Gastrocnemius medialis (tissue), 4 donors: ENCODE results near the gene UPK3BL1. TPM values are rescaled to one million over a fixed set of nuclear protein-coding genes. Genes with fewer than 3 reads are reported as not detected.
"Not testable (repeated sequence)": the region's sequence is repeated elsewhere in the genome, so short reads cannot be mapped to it uniquely, and the experiment has no call there.

Experiments used
- ATAC-seq, 2 donors: fragments of 150-250 bp; one replicate each; pipeline ENCODE4 v1.9.1; 2016
- DNase-seq, 2 donors: peaks; one replicate each; pipeline ENCODE4 v3.0.0-alpha.2; 2019
- H3K27ac ChIP-seq, 4 donors: fragments of 200-600 bp; sonication (generic); 1 replicate in 1 of 4; 2 replicates in 3 of 4; pipeline ENCODE4 v1.5.1; 2016 to 2018; ENCODE audit warnings: mild to moderate bottlenecking in 2 of 4, moderate library complexity in 1 of 4
- H3K27me3 ChIP-seq, 3 donors: fragments of 200-600 bp; sonication (generic) in 2 of 3; 1 replicate in 1 of 3; 2 replicates in 2 of 3; pipeline versions ENCODE4 v1.5.1 to v1.6.0; 2016 to 2019; ENCODE audit warnings: mild to moderate bottlenecking in 1 of 3, moderate library complexity in 1 of 3
- H3K36me3 ChIP-seq, 2 donors: fragments of 200-600 bp; sonication (generic) in 1 of 2; one replicate each; pipeline ENCODE4 v1.5.1; 2017 to 2018
- H3K4me1 ChIP-seq, 2 donors: fragments of 200-600 bp; sonication (generic) in 1 of 2; one replicate each; pipeline ENCODE4 v1.5.1; 2016 to 2017; ENCODE audit warnings: mild to moderate bottlenecking in 2 of 2
- H3K4me3 ChIP-seq, 4 donors: fragments of 200-600 bp; sonication (generic) in 3 of 4; 1 replicate in 1 of 4; 2 replicates in 3 of 4; pipeline ENCODE4 v1.5.1; 2016 to 2019; ENCODE audit warnings: mild to moderate bottlenecking in 2 of 4
- H3K9me3 ChIP-seq, 3 donors: fragments of 200-600 bp; sonication (generic) in 2 of 3; 1 replicate in 1 of 3; 2 replicates in 2 of 3; pipeline ENCODE4 v1.5.1; 2016 to 2019
- in situ Hi-C, 4 donors: fragments of 200-750 bp; cut with MboI; loops; one replicate each; pipeline versions ENCODE4 v1.15.0 to v1.8.0; 2017; ENCODE audit warnings: low sequenced_read_pairs in 4 of 4
- intact Hi-C: fragments of 100-400 bp; cut with DNase I; formaldehyde crosslinking; loops from one replicate; pipeline ENCODE4 v1.15.1; 2023; ENCODE audit warnings: low total_unique reads
- total RNA-seq, 4 donors: library from RNA; depleted of rRNA; stranded (reverse); fragments of >200 nt; gene quantifications; one replicate each; pipeline versions ENCODE4 v1.1.0 to v1.2.3, GENCODE V29; 2016

UPK3BL1 gene
- total RNA-seq, 4 donors from 2014 or later = 6.1 to 18.7 (median 15.1) TPM

DNA sequence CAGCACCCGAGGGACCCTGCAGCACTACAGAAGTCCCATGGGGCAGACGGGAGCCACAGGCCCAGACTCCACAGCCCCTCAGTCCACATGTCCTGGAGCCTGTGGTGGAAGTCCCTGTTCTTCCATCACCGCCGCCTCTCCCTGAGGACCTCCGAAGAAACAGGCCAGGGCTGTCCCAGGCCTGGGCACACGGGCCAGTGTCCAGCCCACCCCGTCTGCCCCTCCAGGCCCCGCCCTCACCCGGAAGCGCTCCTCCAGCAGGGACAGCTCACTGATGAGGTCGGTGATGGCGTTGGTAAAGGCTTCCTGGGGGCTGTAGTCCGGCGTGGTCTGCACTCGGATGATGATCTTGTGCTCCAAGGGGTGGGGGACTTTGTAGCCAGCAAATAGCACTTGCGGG is 24.3 kb upstream of the UPK3BL1 start:
- intact Hi-C loops, ATAC-seq, H3K9me3 ChIP-seq, H3K4me1 ChIP-seq, H3K27me3 ChIP-seq, H3K36me3 ChIP-seq, DNase-seq, in situ Hi-C loops, H3K4me3 ChIP-seq, H3K27ac ChIP-seq: not testable (repeated sequence)

DNA sequence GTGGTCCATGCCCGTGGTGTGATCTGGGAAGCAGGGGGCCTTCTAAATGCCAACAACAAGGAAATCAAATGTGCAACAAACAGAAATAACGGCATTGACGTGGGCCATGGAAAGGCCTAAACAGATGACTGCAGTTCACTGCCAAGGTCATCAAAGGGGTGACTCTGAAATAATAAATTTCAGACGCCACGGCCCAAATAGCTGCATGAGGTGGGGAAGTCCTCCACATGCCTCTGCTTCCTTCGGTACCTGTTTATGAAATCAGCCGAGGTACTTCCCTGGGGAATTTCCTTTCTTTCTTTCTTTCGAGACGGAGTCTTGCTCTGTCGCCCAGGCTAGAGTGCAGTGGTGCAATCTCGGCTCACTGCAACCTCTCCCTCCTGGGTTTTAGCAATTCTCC is 22.2 kb upstream of the UPK3BL1 start:
- H3K9me3 ChIP-seq, H3K4me3 ChIP-seq, DNase-seq, in situ Hi-C loops, H3K27me3 ChIP-seq, H3K36me3 ChIP-seq, H3K4me1 ChIP-seq, intact Hi-C loops, ATAC-seq, H3K27ac ChIP-seq: not testable (repeated sequence)

DNA sequence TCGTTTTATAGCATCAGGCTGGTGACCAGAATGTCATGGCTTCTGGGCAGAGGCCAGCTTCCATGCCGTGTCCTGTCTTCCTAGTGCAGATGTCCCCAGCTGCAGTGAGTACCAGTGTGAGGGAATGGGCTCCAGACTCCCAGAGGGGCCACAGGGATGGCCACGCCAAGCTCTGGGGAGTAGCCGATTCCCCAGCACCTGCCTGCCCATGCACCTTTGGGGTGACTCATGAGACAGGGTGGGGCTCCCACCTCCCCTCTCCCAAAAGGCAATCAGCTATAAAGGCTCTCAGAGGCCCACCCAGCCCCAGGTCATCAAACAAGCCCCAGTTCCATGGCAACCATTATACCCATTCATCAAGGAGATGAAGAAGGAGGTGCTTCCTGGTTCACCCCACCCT is 7.3 kb upstream of the UPK3BL1 start, which contains the start of gene SPDYE2B:
Gene SPDYE2B (plus strand): TSS at position 396 of the 400 bp plus-strand sequence. CDS start 2,030 bp downstream, outside the sequence.
- H3K9me3 ChIP-seq, in situ Hi-C loops, DNase-seq, H3K36me3 ChIP-seq, H3K27me3 ChIP-seq, H3K4me3 ChIP-seq, H3K4me1 ChIP-seq, ATAC-seq, intact Hi-C loops, H3K27ac ChIP-seq: not testable (repeated sequence)

DNA sequence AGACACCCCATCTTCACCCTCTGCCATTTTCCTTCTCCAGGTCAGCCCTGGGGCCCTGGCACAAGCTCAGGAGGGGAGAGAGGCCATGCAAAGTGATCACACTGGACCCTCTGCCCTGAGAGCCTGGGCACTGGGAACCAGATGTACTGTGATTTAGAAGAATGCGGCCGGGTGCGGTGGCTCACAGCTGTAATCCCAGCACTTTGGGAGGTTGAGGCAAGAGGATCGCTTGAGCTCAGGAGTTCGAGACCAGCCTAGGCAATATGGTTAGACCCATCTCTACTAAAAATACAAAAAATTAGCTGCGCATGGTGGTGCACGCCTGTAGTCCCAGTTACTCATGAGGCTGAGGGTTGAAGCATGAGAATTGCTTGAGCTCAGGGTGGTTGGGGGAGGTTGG is 5.2 kb upstream of the UPK3BL1 start:
- DNase-seq, ATAC-seq, H3K36me3 ChIP-seq, H3K9me3 ChIP-seq, H3K27me3 ChIP-seq, H3K27ac ChIP-seq, in situ Hi-C loops, intact Hi-C loops, H3K4me1 ChIP-seq, H3K4me3 ChIP-seq: not testable (repeated sequence)

DNA sequence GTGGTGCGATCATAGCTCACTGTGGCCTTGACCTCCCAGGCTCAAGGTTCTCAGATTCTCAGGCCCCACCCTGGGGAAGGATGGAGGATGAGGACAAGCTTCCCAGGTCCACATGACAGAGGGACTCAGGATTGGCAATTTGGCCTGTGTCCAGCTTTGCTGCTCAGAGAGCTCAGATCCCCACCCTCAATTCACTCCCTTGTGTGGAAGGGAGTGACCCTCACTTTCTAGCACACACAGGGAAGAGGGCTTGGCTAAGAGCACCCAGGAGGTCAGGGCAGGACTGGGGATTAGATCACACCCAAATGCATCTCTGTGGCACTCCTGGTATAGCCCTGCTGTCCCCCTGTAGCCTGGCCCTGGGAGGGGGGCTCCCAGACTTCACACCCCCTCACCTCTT is 813 bp upstream of the UPK3BL1 start:
- H3K4me3 ChIP-seq, H3K27me3 ChIP-seq, intact Hi-C loops, H3K36me3 ChIP-seq, H3K4me1 ChIP-seq, in situ Hi-C loops, DNase-seq, ATAC-seq, H3K27ac ChIP-seq, H3K9me3 ChIP-seq: not testable (repeated sequence)

DNA sequence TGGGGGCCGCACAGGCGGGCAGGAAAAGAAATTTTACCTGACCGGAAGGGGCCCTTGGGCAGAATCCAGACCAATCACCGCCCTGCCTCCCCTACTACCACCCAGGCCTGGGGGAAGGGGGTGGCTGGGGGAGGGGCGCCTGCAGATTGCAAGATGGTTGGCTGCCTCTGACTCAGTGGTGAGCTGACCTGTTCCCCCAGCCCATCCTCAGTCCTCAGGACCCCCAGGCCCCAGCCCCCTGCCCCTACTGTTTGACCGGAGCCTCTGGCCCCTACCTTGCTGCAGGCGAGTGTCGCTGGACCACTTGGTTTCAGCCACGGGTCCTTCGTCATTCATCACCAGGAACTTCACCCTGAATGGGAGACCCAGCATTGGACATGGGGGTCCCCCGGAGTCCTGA is 3.7 kb downstream of the UPK3BL1 start:
- in situ Hi-C loops, H3K27ac ChIP-seq, H3K27me3 ChIP-seq, H3K4me3 ChIP-seq, H3K9me3 ChIP-seq, H3K36me3 ChIP-seq, ATAC-seq, H3K4me1 ChIP-seq, intact Hi-C loops: not testable (repeated sequence)
- DNase-seq = peak in 1 of 2 donors; percentile 9

DNA sequence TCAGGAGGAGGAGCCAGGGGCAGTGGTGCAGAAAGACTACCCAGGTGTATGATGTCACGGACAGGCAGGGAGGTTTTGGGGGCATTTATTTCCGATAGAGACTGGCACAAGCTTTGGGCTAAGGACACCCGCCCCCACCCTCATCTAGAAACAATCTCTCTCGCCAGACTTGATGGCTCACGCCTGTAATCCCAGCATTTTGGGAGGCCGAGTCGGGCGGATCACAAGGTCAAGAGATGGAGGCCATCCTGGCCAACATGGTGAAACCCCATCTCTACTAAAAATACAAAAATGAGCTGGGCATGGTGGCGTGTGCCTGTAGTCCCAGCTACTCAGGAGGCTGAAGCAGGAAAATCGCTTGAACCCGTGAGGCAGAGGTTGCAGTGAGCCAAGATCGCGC is 5.6 kb downstream of the UPK3BL1 start:
- H3K9me3 ChIP-seq, ATAC-seq, intact Hi-C loops, H3K4me3 ChIP-seq, in situ Hi-C loops, H3K36me3 ChIP-seq, DNase-seq, H3K27ac ChIP-seq, H3K27me3 ChIP-seq, H3K4me1 ChIP-seq: not testable (repeated sequence)

DNA sequence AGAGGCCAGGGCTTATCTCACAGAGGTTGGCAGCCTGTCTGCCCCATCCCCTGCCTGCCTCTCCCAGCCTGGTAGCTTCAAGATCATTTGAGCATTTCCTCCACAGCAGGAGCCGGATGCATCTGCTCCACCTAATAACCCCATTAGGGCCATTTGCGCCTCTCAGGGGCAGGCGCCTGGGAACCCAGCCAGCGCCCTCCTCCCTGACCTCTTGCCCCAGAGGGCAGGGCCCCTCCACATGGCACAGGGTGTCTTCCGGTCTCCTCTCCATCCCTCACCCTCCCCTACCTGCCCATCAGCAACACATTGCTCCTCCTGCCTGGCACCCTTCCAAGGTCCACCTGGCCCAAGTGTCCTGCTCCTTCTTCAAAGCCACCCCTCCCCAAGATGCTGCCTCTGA is 7.2 kb downstream of the UPK3BL1 start:
- H3K36me3 ChIP-seq, H3K27me3 ChIP-seq, H3K4me3 ChIP-seq, H3K9me3 ChIP-seq, ATAC-seq, H3K27ac ChIP-seq, in situ Hi-C loops, DNase-seq, H3K4me1 ChIP-seq, intact Hi-C loops: not testable (repeated sequence)

DNA sequence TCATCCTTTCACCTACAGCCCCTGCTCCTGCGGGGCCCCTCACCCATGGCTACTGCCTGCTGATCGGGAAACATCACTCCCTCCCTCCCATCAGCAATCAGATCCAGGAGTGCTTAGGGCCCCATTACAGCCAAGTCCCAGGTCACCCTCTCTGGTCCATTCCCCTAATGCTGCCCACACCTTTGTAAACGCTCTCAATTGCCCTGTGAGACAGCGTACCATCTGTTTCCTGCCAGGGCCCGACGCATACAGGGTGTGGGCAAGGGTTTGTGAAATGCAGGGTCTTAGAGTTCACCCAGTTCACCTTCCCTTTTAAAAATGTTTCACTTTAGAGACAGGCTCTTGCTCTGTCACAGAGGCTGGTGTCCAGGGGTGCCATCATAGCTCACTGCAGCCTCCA is 8.3 kb downstream of the UPK3BL1 start:
- H3K4me1 ChIP-seq, H3K27ac ChIP-seq, ATAC-seq, DNase-seq, intact Hi-C loops, H3K9me3 ChIP-seq, H3K36me3 ChIP-seq, H3K27me3 ChIP-seq, in situ Hi-C loops, H3K4me3 ChIP-seq: not testable (repeated sequence)

DNA sequence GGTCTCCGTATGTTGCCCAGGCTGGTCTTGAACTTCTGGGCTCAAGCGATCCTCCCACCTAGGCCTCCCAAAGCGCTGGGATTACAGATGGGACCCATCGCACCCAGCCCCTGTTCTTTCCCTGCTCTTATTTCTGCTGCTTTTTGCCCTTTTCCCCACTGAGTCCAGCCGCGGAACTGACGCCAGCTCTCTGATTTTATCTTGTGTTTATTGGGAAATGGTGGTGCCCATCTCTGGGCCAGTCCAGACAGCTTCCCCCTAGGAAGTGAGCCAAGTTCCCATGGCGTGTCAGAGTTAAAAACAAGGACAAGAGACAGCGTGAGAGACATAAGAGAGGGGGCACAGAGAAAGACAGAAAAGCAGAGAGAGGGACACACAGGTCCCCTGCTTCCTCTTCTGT is 12.0 kb downstream of the UPK3BL1 start:
- in situ Hi-C loops, ATAC-seq, H3K4me1 ChIP-seq, H3K9me3 ChIP-seq, intact Hi-C loops, H3K4me3 ChIP-seq, H3K36me3 ChIP-seq, H3K27ac ChIP-seq, H3K27me3 ChIP-seq, DNase-seq: not testable (repeated sequence)

DNA sequence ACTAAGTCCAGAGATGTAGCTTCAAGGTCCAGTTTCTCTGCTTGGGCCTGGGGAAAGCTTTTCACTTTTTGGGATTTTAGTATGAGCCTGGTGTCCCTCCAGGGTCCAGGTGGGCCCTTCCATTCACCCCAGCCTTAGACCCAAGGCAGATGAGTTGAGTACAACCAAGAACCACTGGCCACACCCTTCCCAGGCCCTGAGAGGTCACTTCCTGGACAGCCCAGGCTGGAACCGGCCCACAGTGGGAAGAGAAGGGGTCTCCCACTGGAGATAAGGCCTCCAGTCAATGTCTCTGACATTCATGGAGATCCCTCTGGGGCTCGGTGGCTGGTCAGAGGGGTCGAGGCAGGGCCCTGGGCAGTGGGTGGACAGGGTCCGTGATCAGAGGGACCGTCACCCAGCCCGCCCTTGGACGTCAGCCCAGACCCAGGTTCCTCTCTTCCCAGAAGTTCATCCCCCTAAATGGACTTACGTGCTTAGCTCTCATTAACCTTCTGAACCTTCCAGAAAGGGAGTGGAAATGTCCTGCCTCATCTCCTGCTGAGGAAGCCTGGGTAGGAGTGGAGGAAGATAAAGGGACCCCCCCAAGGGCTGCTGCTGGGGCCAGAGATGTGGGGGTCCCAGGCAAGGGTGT is 15.2 kb downstream of the UPK3BL1 start:
- H3K4me3 ChIP-seq, H3K9me3 ChIP-seq, in situ Hi-C loops, H3K36me3 ChIP-seq, H3K27me3 ChIP-seq, H3K4me1 ChIP-seq, intact Hi-C loops, DNase-seq, H3K27ac ChIP-seq: not testable (repeated sequence)
- ATAC-seq = peak in 1 of 2 donors; percentile 36

DNA sequence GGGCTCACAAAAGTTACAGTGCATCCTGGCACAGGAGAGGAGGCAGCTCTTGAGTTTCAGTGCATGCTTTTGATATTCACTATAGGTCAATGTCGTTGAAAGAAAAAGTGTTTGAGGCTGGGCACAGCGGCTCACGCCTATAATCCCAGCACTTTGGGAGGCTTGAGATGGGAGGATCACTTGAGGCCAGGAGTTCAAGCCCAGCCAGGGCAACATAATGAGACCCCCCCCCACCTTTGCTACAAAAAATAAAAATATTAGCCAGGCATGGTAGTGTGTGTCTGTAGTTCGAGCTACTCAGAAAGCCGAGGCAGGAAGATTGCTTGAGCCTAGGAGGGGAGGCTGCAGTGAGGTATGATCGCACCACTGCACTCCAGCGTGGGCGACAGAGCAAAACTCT is 24.5 kb downstream of the UPK3BL1 start:
- intact Hi-C loops, H3K4me3 ChIP-seq, in situ Hi-C loops, H3K36me3 ChIP-seq, H3K4me1 ChIP-seq, H3K9me3 ChIP-seq, ATAC-seq, H3K27me3 ChIP-seq, H3K27ac ChIP-seq: not testable (repeated sequence)
- DNase-seq = peak in 1 of 2 donors; percentile 1
